Breast epithelium (tissue), 4 donors: ENCODE data around the gene TNFSF13B. TPM values are rescaled to one million over a fixed set of nuclear protein-coding genes. Genes with fewer than 3 reads are reported as not detected.

Source experiments
- DNase-seq, 2 donors: peaks; one replicate each; pipeline ENCODE4 v3.0.0-alpha.2; 2019; ENCODE audit warnings: low spot score in 2 of 2
- H3K27ac ChIP-seq, 2 donors: fragments of 200-600 bp; sonication (generic) in 1 of 2; one replicate each; pipeline ENCODE4 v1.5.1; 2016 to 2019; ENCODE audit warnings: mild to moderate bottlenecking in 1 of 2
- H3K27me3 ChIP-seq, 2 donors: fragments of 200-600 bp; sonication (generic) in 1 of 2; one replicate each; pipeline versions ENCODE4 v1.5.1 to v1.6.0; 2017 to 2019; ENCODE audit warnings: control low read depth in 1 of 2, mild to moderate bottlenecking in 1 of 2
- H3K36me3 ChIP-seq: fragments of 200-600 bp; one replicate; pipeline ENCODE4 v1.5.1; 2019
- H3K4me1 ChIP-seq, 2 donors: fragments of 200-600 bp; sonication (generic); one replicate each; pipeline ENCODE4 v1.5.1; 2016 to 2019; ENCODE audit warnings: control low read depth in 1 of 2
- H3K4me3 ChIP-seq, 3 donors: fragments of 200-600 bp; sonication (generic); 1 replicate in 2 of 3; 2 replicates in 1 of 3; pipeline ENCODE4 v1.5.1; 2016 to 2019; ENCODE audit warnings: mild to moderate bottlenecking in 3 of 3, moderate library complexity in 2 of 3
- H3K9me3 ChIP-seq, 2 donors: fragments of 200-600 bp; sonication (generic) in 1 of 2; one replicate each; pipeline ENCODE4 v1.5.1; 2016 to 2019; ENCODE audit warnings: control low read depth in 1 of 2
- POLR2A ChIP-seq: fragments of 450-650 bp; IDR thresholded peaks from one replicate; pipeline ENCODE4 v1.6.1; 2016; ENCODE audit warnings: antibody characterized with exemption, mild to moderate bottlenecking, moderate library complexity
- POLR2AphosphoS5 ChIP-seq, 3 donors: sonication (generic); formaldehyde crosslinking; IDR thresholded peaks; one replicate each; pipeline ENCODE4 v1.6.1; 2017; ENCODE audit warnings: antibody characterized with exemption in 3 of 3
- intact Hi-C: fragments of 100-400 bp; cut with DNase I; formaldehyde crosslinking; loops from one replicate; pipeline ENCODE4 v1.15.1; 2023; ENCODE audit warnings: low total_unique reads
- total RNA-seq, 3 donors: library from RNA; depleted of rRNA; stranded (reverse); fragments of >200 nt; gene quantifications; one replicate each; pipeline ENCODE4 v1.1.0, GENCODE V29; 2016
- TF ChIP-seq, protein P1 (sequence below), 3 donors: fragments of 450-650 bp; IDR thresholded peaks; one replicate each; pipeline ENCODE4 v1.5.1; 2016 to 2017; ENCODE audit warnings: antibody characterized with exemption in 3 of 3, mild to moderate bottlenecking in 3 of 3, moderate library complexity in 3 of 3

TNFSF13B gene
- total RNA-seq, 3 donors from 2014 or later = 3.2 to 4.5 (median 3.9) TPM

DNA sequence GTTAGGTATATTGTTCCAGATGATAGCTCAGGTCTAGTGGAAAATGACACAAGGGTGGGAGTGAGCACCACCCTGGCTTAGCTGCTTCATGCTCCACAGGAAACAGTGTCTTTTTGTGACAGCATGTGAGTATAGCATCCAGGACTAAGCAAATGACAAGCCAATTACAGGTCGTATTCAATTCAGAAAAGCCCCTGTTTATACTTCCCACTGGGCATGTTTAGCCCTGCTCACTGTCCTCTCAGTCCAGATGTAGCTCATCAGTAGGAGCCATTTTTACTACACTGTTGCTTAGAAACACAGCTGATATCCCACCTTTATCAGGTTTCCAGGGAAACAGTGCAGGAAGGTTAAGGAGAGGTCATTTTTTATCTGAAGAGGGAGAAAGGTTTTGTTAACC, 43.3 kb upstream of the TNFSF13B start:
- H3K4me3 ChIP-seq = no peak overlapping the region
- no peaks in the 10 kb centered on the region for H3K36me3 ChIP-seq
- no peak for DNase-seq
- no peaks in the 10 kb centered on the region for H3K27me3 ChIP-seq
- no peaks in the 10 kb centered on the region for H3K9me3 ChIP-seq
- intact Hi-C loops = no loop called here
- H3K27ac ChIP-seq = peak overlapping the region in 1 of 2 donors; percentile 19
- TF ChIP-seq POLR2AphosphoS5 (IDR thresholded peaks at IDR 0.05) (no peak), POLR2A (no peak)
- TF ChIP-seq, protein P1, sequence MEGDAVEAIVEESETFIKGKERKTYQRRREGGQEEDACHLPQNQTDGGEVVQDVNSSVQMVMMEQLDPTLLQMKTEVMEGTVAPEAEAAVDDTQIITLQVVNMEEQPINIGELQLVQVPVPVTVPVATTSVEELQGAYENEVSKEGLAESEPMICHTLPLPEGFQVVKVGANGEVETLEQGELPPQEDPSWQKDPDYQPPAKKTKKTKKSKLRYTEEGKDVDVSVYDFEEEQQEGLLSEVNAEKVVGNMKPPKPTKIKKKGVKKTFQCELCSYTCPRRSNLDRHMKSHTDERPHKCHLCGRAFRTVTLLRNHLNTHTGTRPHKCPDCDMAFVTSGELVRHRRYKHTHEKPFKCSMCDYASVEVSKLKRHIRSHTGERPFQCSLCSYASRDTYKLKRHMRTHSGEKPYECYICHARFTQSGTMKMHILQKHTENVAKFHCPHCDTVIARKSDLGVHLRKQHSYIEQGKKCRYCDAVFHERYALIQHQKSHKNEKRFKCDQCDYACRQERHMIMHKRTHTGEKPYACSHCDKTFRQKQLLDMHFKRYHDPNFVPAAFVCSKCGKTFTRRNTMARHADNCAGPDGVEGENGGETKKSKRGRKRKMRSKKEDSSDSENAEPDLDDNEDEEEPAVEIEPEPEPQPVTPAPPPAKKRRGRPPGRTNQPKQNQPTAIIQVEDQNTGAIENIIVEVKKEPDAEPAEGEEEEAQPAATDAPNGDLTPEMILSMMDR (IDR thresholded peaks at IDR 0.05) = no peak
- no peaks in the 10 kb centered on the region for H3K4me1 ChIP-seq

DNA sequence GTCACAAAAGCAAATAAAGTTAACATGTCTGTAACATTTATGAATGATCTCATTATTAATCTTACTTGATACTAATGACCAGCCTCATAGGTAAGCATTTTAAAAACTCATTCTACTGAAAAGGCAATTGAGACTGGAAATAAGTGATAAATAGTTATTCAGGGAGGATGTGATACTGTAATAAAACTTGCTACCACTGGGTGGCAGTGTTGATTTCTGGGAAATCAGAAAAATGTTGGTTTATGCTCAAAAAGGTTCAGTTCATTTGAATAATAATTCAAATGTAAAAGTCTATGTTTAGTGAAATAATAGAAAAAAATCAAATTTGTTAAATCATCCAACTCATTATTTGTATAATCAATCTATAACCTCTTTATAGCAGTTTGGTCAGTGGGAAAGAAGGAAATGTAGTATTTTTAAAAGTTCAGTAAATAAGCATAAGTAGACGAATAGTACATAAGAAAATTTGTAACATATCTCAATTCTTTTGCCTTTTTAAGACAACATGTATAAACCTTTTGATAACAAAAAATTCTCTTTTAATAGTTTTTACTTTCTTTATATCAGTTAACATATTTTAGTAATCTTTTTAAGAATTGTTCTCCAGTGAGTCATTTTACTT, 41.8 kb upstream of the TNFSF13B start:
- H3K4me1 ChIP-seq = no peaks in the 10 kb centered on the region

DNA sequence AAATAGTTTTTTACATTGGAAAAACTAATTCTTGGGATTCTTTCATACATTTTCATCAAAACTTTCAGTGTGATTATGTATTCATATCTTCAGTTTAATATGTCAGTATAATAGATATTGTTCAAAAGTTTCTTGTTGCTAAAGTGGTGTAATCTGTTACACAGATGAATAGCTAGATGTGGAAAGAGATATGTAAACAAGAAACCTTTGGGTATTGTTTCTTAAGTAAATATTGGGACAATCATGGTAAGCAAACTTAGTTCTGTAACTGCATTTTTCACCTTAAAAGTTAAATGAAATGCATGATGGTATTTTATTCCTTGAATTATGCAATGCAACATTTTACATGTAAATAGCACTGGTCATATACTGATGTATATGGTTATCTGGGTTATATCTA, 39.1 kb upstream of the TNFSF13B start:
- H3K27me3 ChIP-seq = no peaks in the 10 kb centered on the region
- intact Hi-C loops = no loop called here
- H3K36me3 ChIP-seq = no peaks in the 10 kb centered on the region
- TF ChIP-seq, protein P1 (IDR thresholded peaks at IDR 0.05) = no peak
- TF ChIP-seq POLR2A (no peak), POLR2AphosphoS5 (IDR thresholded peaks at IDR 0.05) (no peak)
- H3K4me1 ChIP-seq = no peaks in the 10 kb centered on the region
- H3K27ac ChIP-seq = no peak overlapping the region
- DNase-seq = no peak
- H3K4me3 ChIP-seq = no peak overlapping the region
- no peaks in the 10 kb centered on the region for H3K9me3 ChIP-seq

More for the DNA sequence above, 41.8 kb upstream of the TNFSF13B start:
- Histone ChIP-seq H3K27ac (no peak overlapping the region), H3K9me3 (no peaks in the 10 kb centered on the region), H3K36me3 (no peaks in the 10 kb centered on the region), H3K27me3 (no peaks in the 10 kb centered on the region), H3K4me3 (no peak overlapping the region)
- intact Hi-C loops = no loop called here
- TF ChIP-seq POLR2A (no peak), POLR2AphosphoS5 (IDR thresholded peaks at IDR 0.05) (no peak)
- TF ChIP-seq, protein P1 (IDR thresholded peaks at IDR 0.05) = peak; percentile 55 to 67 (median 64)
- no peak for DNase-seq

DNA sequence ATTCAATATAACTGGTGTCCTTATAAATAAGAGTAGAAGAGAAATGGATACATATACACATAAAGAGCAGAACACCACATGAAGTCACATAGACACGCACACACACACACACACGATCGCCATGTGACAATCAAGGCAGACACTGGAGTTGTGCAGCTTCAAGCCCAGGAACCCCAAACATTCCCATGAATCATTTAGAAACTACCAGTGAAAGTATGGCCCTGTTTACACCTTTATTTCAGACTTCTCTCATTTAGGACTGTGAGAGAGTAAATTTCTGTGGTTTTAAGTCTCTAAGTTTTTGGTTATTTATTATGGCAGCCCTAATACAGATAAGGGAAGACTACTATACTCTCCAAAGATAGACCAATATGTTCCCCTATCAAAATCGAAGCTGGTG, 20.4 kb upstream of the TNFSF13B start:
- no peak overlapping the region for H3K27ac ChIP-seq

DNA sequence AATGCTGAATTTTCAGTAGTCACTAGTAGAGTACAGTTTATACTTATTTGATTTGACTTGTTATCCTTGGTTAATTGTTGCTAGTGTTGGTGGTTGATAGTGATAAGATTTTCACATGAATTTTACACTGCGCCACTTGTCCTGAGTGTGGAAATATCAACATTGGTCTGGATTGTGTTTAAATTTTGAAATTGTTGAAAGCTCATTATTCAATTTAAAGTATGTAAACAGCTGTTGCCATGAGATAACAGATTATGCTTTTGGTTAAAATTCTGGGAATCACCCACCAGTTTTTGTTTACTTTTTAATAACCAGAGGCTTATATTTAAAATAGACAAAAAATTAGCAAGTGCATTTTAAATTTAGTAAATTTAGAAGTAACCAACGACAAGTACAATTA, 12.3 kb upstream of the TNFSF13B start:
- no peaks in the 10 kb centered on the region for H3K9me3 ChIP-seq
- H3K27ac ChIP-seq = no peak overlapping the region
- TF ChIP-seq POLR2AphosphoS5 (IDR thresholded peaks at IDR 0.05) = no peak
- no peak overlapping the region for H3K4me3 ChIP-seq
- H3K36me3 ChIP-seq = no peaks in the 10 kb centered on the region
- no peaks in the 10 kb centered on the region for H3K4me1 ChIP-seq
- H3K27me3 ChIP-seq = no peaks in the 10 kb centered on the region
- no peak for DNase-seq
- intact Hi-C loops = no loop called here

More for the DNA sequence above, 20.4 kb upstream of the TNFSF13B start:
- no peak overlapping the region for H3K4me3 ChIP-seq
- H3K4me1 ChIP-seq = no peaks in the 10 kb centered on the region
- H3K27me3 ChIP-seq = no peaks in the 10 kb centered on the region
- no peak for TF ChIP-seq POLR2A
- TF ChIP-seq POLR2AphosphoS5 (IDR thresholded peaks at IDR 0.05) = no peak
- TF ChIP-seq, protein P1 (IDR thresholded peaks at IDR 0.05) = no peak
- no peaks in the 10 kb centered on the region for H3K36me3 ChIP-seq
- peaks cover 0 to 26% of the 10 kb centered on the region in 2 donors for H3K9me3 ChIP-seq
- no peak for DNase-seq
- intact Hi-C loops = no loop called here
